Stimulated activated CD4-positive, alpha-beta T cell treated with anti-CD3 and anti-CD28 coated beads, Interleukin-1b, Interleukin-23, amount 100 ng/mL, for 24 hours (primary cell): ENCODE data around the gene RNF4.
"Not testable (repeated sequence)": the region's sequence is repeated elsewhere in the genome, so short reads cannot be mapped to it uniquely, and the experiment has no call there.

Source experiments
- DNase-seq, 4 experiments: peaks; one replicate each; pipeline ENCODE4 v3.0.0-alpha.2; 2020; ENCODE audit warnings: low read depth in 4 of 4, low spot score in 1 of 4

RNF4 gene

GRCh38 chr4:2486981-2487380 is 18.1 kb downstream of the RNF4 start:
- no peak for DNase-seq

GRCh38 chr4:2487632-2488031 is 18.7 kb downstream of the RNF4 start:
- DNase-seq: no peak

- no peak for DNase-seq
Measured at GRCh38 chr4:2489081-2489805, 20.3 kb downstream of the RNF4 start.

GRCh38 chr4:2489841-2490552 is 21.1 kb downstream of the RNF4 start:
- no peak for DNase-seq

GRCh38 chr4:2492970-2493369 is 24.1 kb downstream of the RNF4 start:
- no peak for DNase-seq

- no peak for DNase-seq
Measured at GRCh38 chr4:2494992-2495391, 26.1 kb downstream of the RNF4 start.

GRCh38 chr4:2497324-2497723 is 28.4 kb downstream of the RNF4 start:
- no peak for DNase-seq

- no peak for DNase-seq
Measured at GRCh38 chr4:2497931-2498330, 29.0 kb downstream of the RNF4 start.

GRCh38 chr4:2500547-2500946 is 31.6 kb downstream of the RNF4 start:
- DNase-seq: no peak

GRCh38 chr4:2501034-2501594 is 32.2 kb downstream of the RNF4 start:
- no peak for DNase-seq

- DNase-seq: no peak
Measured at GRCh38 chr4:2503809-2504208, 34.9 kb downstream of the RNF4 start.

- DNase-seq: no peak
Measured at GRCh38 chr4:2507259-2507658, 38.4 kb downstream of the RNF4 start.

GRCh38 chr4:2507855-2508254 is 38.9 kb downstream of the RNF4 start:
- DNase-seq: no peak

- DNase-seq: no peak
Measured at GRCh38 chr4:2510351-2511259, 41.7 kb downstream of the RNF4 start.

GRCh38 chr4:2511645-2512131 is 42.8 kb downstream of the RNF4 start:
- DNase-seq: no peak

GRCh38 chr4:2512396-2513135 is 43.7 kb downstream of the RNF4 start:
- DNase-seq: no peak

GRCh38 chr4:2514193-2514592 is 45.3 kb downstream of the RNF4 start:
- DNase-seq: not testable (repeated sequence)

- DNase-seq: not testable (repeated sequence)
Measured at GRCh38 chr4:2514944-2515343, 46.0 kb downstream of the RNF4 start.

- no peak for DNase-seq
Measured at GRCh38 chr4:2515830-2516550, 47.1 kb downstream of the RNF4 start.

GRCh38 chr4:2516635-2517034 is 47.7 kb downstream of the RNF4 start:
- no peak for DNase-seq
